Sigmoid colon (tissue), 4 donors: ENCODE results near the gene PRDX1.

Source experiments
- EP300 ChIP-seq, 4 donors: sonication (generic); formaldehyde crosslinking; IDR thresholded peaks; one replicate each; pipeline ENCODE4 v1.6.1; 2017; ENCODE audit warnings: antibody characterized with exemption in 4 of 4
- POLR2A ChIP-seq, 2 donors: fragments of 450-650 bp; IDR thresholded peaks; one replicate each; pipeline ENCODE4 v1.6.1; 2016; ENCODE audit warnings: antibody characterized with exemption in 2 of 2, mild to moderate bottlenecking in 2 of 2, moderate library complexity in 2 of 2
- POLR2AphosphoS5 ChIP-seq, 4 donors: sonication (generic); formaldehyde crosslinking; IDR thresholded peaks; one replicate each; pipeline ENCODE4 v1.6.1; 2017; ENCODE audit warnings: antibody characterized with exemption in 4 of 4
- TF ChIP-seq, protein P1 (sequence below), 4 experiments: fragments of 450-650 bp in 3 of 4; fragments of 200-600 bp in 1 of 4; IDR thresholded peaks; one replicate each; pipeline ENCODE4 v1.5.1; 2016 to 2019; ENCODE audit warnings: antibody characterized with exemption in 4 of 4, mild to moderate bottlenecking in 3 of 4, moderate library complexity in 2 of 4

DNA sequence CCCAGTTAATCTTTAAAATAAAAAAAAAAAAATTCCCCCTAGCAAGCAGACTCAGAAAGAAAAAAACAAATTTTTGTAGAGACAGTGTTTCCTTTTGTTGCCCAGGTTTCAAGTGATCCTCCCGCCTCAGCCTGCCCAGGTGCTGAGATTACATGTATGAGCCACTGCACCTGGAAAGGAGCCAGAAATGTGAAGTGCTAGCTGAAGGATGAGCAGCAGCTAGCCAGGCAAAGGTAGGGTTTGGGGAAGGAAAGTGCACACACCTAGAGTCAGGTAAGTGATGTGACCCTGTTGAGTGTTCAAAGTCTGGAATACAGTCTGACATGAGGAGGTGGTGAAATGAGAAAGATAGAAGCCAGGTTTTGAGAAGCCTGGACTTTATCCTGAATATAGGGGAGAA, 30.6 kb upstream of the PRDX1 start:
- TF ChIP-seq POLR2AphosphoS5 (IDR thresholded peaks at IDR 0.05) (no peak), POLR2A (IDR thresholded peaks at IDR 0.05) (no peak), EP300 (IDR thresholded peaks at IDR 0.05) (no peak)
- TF ChIP-seq, protein P1, sequence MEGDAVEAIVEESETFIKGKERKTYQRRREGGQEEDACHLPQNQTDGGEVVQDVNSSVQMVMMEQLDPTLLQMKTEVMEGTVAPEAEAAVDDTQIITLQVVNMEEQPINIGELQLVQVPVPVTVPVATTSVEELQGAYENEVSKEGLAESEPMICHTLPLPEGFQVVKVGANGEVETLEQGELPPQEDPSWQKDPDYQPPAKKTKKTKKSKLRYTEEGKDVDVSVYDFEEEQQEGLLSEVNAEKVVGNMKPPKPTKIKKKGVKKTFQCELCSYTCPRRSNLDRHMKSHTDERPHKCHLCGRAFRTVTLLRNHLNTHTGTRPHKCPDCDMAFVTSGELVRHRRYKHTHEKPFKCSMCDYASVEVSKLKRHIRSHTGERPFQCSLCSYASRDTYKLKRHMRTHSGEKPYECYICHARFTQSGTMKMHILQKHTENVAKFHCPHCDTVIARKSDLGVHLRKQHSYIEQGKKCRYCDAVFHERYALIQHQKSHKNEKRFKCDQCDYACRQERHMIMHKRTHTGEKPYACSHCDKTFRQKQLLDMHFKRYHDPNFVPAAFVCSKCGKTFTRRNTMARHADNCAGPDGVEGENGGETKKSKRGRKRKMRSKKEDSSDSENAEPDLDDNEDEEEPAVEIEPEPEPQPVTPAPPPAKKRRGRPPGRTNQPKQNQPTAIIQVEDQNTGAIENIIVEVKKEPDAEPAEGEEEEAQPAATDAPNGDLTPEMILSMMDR (IDR thresholded peaks at IDR 0.05): no peak
